Fibroblast of peridontal ligament (primary cell): ENCODE data around the gene HIF3A.

Source experiments
- DNase-seq: peaks from one replicate; pipeline ENCODE4 v3.0.0-alpha.2; 2010; ENCODE audit errors: extremely low read depth

The HIF3A gene

DNA sequence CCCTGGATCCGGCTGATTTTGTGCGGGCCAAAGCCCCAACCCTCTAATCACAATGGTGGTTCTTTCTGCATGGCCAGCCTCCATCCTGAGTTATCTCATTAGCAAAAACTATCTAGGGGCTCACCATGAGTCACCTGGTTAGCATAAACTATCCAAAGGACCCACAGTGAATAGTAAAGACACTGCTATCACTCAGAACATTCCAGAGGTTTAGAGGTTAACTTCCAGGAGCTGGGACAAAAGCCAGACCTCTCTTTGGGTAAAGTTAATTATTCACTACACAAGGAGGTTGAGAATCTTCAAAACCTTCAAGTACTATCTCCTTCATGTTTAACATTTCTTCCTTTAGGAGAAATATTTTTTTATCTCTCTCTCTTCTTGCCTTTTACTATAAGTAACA lies 31.2 kb downstream of the HIF3A start:
- no peak for DNase-seq

DNA sequence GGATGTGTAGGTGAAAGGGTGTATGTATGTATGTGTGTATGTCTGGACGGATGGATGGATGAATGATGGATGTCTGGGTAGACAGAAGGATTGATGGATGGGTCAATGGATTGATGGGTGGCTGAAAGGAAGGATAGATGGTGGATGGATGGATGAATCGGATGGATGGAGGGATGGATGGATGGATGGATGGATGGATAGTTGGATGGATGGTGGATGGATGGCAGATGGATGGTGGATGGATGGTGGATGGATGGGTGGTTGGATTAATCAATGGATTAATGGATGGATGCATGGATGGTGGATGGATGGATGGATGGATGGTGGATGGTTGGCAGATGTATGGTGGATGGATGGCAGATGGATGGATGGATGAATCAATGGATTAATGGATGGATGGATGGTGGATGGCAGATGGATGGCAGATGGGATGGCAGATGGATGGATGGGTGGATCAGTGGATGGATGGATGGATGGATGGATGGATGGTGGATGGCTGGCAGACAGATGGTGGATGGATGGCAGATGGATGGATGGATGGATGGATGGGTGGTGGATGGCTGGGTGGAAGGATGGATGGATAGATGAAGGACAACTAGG lies 33.6 kb downstream of the HIF3A start:
- no peak for DNase-seq

DNA sequence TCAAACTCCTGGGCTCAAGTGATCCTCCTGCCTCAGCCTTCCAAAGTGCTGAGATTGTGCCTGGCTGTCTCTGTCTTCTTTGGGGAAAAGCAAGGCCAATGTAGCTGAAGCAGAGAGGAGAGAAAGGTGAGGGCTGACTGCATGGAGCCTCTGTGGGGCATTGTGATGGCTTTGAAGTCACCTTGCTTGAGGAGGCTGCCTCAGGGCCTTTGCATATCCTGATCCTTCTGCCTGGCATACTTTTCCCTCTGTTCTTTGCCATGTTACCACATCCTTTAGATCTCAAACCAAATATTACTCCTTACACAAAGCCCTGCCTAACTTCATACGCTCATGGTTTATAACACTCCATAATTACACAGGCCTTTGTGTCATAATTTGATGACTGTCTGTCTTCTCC lies 40.6 kb downstream of the HIF3A start:
- DNase-seq, result no peak

DNA sequence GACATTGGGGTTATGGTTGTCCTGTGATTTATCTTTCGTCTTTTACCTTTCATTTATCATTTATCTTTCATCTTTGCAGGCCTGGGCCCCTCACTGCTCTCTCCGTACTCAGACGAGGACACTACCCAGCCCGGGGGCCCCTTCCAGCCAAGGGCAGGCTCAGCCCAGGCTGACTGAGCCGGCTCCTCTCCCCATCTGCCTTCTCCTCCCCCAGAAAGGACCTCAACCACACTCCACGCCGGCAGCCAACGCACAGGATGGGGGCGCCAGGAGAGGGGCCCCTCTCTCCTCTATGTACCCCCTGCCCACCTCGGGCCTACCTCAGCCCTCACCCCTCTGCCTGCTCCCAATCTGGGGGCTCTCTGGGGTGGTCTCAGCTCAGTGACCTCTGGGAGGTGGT lies 42.6 kb downstream of the HIF3A start:
- no peak for DNase-seq

DNA sequence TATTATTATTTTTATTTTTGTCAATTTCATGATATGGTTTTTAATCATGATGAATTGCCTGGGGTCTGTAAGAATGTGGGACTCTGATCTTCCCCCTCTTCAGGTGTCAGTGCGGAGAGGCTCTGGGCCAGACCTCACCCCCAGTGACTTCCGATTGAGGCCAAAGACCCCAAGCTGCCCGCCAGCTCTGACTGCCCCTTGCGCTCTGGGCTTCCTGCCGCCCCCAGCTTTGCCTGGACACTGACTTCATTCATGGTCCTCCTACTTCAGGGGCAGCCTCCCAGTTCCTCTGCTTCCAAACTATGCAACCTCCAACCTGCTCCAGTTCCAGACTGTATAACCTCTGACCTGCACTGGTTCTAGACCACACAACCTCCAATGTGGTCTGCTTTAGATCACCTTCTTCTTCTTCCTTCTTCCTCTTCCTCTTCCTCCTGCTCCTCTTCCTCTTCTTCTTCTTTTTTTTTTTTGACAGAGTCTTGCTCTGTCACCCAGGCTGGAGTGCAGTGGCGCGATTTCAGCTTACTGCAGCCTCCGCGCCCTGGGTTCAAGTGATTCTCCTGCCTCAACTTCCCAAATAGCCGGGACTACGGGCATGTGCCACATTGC lies 43.3 kb downstream of the HIF3A start:
- DNase-seq, result no peak

DNA sequence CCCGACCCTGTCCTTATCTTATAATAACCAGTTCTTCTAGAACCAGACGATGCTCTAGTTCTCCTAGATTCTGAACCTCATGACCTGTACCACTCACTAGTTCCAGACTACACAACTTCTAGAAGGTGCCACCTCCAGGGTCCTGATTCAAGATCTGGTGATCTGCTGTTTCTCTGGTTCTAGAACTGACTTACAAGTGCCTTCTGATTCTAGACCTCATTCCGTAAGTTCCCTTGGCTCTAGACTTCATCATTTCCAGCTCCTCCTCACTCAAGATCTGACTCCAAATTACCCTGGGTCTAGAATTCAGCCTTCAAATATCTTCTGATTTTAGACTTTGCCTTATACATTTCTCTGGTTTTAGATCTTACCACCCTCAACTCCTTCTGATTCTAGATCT lies 45.1 kb downstream of the HIF3A start:
- DNase-seq, result no peak

DNA sequence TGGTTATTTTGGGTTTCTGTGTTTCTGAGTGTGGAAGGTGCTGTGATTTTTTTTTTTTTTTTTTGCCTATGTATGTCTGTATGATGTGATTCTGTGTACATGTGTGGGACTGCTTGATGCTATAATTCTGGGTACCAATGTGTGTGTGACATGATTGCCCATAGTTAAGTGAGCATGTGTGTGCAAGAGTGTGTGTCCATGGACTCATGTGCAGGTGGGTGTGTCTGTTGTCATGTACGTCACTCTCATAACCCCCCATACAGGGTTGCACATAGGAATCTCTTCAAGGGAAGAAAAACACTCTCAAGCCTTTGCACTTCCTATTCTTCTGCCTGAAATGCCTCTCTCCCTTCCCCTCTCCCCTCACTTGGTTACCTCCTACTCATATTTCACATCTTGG lies 47.5 kb downstream of the HIF3A start:
- DNase-seq, result no peak

DNA sequence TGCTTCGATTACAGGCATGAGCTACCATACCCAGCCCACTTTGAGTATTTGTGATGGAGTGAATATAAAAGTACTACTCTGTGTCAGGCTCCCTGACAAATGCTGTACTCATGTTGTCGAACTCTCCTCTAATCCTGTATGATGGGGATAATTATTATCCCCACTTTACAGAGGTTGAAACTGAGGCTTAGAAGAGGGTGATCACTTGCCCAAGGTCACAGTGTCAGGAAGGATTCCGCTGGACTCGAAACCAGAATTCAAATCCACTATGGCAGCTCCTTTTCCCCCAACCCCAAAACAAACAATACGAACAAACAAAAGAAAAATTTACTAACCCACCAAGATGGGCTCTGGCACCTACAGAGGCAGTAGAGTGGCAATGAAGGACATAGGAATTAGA lies 48.3 kb downstream of the HIF3A start:
- DNase-seq, result no peak

DNA sequence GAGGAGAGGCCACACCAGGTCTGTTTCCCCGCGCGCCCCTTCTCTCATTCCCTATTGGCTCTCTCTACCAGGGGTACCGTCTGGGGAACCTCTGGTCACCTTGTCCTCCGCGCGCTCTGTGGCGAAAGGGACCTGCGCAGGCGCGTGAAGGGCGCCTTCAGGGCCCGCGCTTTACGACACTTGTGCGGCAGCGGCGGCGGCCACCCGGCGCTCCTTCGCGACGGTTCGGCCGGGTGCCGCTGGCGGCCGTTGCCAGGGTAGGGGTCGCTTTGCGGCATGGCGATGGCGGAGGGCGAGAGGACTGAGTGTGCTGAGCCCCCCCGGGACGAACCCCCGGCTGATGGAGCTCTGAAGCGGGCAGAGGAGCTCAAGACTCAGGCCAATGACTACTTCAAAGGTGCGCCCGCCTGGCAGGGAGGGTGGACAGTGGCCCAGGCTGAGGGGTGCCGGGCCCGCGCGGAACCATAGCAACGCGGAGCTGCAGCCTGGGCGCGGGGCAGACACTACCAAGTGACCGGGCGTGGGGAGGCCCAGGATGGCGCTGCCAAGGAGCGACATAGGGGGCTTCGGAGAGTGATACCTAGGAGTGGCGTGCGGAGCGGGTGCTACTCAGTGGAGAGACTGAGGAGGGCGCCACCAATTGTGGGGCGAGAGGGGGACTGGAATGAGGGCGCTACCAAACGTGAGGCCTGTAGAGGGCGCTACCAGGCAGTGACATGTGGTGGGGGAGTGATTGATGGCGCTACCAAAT lies 50.2 kb downstream of the HIF3A start, which contains the start of gene PPP5C:
PPP5C (plus strand) TSS at position 267 of the 751 bp plus-strand sequence; CDS start at position 277, 10 bp downstream.
- peak; percentile 84 for DNase-seq

DNA sequence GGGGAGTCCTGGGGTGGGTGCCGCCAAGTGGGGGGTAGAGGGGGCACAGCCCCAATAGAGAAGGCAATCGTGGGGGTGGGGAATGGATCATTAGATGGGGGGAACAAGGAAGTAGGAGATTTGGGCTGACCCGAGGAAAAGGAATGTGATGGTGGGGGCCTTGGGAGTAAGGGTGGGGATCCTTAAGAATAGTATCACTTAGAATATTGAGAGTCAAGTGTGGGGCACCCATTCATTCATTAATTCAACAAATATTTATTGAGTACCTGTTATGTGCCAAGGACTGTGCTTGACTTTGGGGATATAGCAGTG lies 50.7 kb downstream of the HIF3A start:
- DNase-seq, result no peak

DNA sequence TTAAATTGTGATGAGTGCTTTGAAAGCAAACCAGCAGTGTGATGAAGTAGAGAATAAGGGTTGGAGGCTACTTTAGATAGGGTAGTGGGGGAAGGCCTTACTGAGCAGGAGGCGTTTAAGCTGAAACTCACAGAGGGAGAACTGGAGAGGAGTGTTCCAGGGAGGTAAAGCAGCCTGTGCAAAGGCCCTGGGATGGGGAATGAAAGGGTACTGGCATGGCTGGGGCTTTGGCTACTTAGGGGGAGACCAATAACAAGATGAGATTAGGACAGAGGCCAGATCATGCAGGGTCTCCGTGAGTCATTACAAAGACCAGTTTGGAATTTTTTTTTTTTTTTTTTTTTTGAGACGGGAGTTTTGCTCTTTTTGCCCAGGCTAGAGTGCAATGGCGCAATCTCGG lies 51.1 kb downstream of the HIF3A start:
- no peak for DNase-seq

DNA sequence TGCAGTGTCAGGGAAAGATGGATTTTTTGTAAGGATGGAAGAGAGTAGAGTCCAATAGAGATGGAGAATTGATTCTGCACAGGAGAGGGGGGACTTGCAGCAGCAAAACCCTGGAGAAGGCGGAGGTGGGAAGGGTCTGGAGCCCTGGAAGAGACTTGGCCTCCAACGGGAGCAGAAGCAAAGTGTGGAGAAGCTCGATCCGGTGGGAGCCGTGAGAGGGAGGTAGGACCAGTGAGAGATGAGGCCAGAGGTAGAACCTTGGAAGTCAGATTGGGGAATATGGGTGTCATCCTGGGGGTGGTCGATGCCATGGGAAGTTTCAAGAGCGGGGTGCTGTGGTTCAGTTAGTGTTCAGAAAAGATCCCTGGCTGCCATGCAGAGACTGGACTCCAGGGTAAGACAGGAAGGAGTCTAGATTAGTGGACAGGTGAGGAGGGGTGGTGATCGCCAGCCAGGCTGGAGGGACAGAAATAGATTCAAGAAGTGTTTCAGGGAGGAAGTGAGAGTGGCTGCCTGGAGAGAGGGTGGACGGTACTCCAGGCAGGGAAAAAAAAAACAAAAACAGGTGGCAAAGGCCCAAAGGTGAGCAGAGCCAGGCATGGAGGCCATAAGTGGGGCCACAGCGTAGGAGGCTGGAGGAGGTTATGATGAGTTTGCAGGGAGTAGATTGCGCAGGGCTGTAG lies 52.6 kb downstream of the HIF3A start:
- no peak for DNase-seq

DNA sequence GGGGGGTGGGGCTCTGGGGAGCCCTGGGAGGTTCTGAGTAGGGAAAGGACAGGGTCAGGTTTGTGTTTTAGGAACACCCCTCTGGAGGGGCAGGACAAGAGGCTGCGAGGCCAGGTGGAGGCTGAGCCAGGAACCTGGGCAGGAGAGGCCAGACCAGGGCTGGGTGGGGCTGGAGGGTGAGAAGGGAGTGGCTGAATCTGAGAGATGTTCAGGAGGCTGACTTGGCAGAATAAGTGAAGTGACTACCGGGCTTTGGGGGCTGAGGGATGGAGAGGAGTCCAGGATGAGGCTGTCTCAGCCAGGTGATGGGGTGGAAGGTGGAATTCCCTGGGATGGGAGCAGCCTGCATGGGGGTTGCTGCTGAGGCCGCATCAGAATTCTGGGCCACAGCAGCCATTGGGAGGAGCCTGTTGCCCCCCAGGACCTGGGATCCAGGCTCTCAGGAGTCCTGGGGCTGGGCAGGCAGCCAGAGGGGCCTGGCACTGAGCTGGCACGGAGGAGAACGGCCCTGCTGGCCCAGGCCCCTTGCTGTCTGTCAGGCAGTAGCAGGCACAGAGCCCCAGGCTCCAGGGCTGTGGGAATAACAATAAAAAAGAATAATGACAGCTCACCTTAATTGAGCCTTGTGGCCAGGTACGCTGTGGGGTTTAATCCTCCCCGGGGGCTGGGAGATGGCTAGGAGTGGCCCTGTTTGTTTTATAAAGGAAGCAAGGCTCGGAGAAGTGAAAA lies 53.4 kb downstream of the HIF3A start:
- no peak for DNase-seq

DNA sequence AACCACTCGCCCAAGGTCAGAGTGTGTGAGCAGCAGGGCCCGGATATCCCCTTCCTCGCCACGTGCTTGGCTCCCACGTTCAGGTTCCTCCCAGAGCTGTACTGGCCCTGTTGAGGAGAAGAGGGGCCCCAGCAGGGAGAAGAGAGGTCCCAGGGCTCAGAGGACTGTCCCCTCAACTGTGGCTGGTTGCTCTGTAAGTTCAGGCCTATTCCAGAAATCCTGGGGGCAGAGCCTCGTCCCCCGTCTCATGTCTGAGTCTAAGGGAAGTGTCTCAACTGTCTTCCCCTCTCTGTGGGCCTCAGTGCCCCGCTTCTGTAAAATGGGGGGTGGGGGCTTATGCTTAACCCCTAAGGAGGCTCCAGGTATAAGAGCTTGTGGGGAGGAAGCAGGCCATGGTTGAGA lies 53.9 kb downstream of the HIF3A start:
- no peak for DNase-seq

DNA sequence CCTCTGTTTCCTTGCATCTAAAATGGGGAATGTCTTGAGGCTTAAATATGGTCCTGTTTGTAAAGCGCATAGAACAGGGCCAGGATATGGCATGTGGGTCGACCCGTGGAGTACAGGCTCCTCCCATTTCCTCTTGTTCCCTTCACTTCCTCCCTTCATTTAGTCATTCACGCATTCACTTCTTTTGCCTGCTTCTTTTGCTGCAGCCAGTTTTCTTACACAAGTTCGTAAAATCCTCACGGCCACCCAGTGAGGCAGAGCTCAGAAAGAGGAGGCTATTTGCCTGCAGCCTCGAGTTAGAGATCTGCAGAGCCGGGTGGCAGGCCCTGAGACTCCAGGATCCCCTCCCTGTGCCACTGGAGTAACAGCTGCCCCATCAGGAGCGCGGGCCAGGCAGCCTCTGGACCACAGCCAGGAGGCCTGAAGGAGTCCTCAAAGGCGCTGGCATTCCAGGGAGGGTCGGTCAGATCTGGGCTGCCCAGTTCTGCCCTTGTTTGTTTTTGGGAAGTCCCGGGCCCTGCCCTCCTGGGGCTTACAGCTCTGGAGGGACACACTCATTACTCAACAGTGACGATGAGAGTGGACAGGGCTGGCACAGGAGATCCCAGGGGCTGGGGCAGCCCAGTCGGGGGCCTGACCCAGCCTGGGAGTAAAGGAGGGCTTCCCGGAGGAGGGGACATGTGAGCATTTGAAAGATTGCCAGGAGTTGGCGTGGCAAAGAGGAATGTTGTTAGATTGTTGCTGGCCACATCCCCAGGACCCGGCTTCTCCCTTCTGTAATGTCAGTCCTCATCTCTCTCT lies 54.6 kb downstream of the HIF3A start:
- DNase-seq, result peak; percentile 32

DNA sequence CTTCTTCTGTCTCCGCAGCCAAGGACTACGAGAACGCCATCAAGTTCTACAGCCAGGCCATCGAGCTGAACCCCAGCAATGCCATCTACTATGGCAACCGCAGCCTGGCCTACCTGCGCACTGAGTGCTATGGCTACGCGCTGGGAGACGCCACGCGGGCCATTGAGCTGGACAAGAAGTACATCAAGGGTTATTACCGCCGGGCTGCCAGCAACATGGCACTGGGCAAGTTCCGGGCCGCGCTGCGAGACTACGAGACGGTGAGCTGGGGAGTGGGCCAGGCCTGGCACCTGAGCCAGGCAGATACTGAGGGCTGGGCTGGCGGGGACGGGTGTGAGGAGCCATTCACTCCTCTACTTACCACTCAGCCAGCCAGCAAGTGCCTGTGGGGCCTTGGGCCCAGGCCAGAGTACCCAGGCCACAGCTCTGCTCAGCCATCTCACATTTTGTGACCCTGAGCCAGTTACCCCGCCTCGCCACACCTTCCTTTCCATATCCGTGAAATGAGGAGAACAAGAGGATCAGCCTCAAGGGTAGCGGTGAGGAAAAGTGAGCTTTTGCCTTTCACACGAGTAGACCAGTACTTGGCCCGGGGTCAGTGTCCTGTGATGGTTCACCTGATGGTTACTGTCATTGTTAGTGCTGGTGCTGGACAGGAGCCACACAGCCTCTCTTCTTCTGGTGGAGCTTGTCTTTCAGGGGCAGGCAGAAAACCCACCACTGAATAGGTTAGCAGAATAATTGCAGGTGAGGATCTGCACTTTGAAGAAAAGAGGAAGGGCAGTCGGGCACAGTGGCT lies 57.1 kb downstream of the HIF3A start:
- DNase-seq, result no peak

DNA sequence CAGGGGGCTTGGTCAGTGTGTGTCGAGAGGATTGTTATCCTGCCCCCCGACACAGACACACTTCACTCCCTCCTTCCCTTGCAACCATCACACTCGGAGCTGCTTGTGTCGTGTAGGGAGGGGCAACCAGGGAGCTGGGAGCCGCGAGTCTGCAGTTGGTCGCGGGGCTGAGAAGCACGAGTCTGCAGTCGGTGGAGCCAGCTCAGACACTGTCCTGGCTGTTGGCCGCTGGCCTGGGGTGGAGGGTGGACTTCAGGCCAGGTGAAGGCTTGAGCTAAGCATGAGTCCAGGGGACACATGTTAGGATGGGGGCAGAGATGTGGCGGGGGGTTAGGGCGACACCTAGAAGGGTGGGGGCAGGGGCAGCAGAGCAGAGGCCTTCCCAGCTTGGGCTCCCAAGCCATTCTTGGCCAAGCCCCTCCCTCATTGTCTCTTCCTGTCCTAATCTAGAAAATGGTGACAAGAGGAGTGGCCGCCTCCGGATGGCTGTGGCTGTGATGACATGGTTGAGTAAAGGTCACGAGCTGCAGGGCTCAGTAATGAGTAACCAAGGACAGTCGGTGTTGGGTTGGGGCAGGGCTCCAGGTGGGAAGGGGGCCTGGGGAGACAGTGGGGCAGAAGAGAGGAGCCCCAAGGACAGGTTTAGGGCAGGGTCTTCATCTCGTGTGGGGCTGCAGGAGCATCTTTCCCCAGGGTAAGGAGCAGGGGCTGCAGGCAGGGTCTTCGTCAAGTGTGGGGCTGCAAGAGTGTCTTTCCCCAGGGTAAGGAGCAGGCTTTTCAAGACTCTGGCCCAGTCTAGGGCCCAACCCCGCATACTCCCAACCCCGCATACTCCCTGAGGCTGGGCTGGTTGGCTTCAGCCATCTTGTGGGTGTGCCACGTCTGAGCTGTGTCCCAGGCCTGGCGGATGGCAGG lies 58.6 kb downstream of the HIF3A start:
- no peak for DNase-seq

DNA sequence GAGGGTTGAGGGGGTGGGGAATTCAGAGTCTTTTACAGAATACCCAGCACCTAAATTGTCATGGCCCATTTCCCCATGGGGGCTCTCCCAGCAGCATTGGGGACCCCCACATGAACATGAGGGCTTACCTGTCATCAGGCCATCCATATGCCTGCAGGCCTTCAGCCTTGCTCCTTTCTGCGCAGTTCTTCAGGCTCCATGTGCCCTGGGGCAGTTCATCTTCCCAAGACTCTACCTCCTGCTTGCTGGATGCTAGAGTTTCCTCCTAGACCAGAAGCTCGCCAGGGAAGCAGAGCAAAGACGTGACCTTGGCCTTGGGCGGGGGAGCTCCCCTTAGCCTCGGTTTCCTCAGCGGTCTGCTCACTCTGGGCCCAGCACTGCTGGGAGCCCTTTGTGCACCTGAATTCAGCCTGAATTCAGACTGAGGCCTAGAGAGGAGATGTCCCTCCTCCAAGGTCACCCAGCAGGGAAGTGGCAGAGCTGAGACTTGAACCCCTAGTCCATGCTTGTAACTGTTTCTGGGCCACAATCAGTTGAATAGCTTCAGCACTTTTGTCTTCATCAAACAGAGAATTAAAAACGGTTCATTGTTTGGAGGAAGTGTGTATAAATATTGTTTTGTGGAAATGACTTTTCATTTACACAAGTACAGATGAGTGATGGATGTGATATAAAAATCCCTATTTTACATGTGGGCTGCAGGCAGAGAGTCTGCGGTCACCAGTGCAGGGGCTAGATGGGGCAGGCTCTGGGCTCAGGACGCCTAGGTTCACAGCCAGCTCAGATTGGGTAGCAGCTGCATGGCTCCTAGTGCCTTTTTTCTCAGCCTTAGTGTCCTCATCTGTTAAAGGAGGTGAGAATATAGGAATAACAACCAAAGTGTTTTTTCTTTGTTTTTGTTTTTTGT lies 59.6 kb downstream of the HIF3A start:
- DNase-seq, result no peak
